MCF 10A (cell line): ENCODE results near the gene PLEKHA4. TPM values are rescaled to one million over a fixed set of nuclear protein-coding genes. Genes with fewer than 3 reads are reported as not detected.

Source experiments
- BruUV-seq: library from RNA; stranded (reverse); fragments of 400-500 nt; replicated peaks from 2 replicates; lab custom pipeline; 2021; lab: Mats Ljungman, UMichigan
- CTCF ChIA-PET: fragments of 300-600 bp; sonication (Branson Sonifier 250); formaldehyde crosslinking; extraction: SDS; loops from one replicate; lab custom pipeline; 2021; ENCODE audit warnings: antibody characterized with exemption, inconsistent platforms; lab: Yijun Ruan, JAX
- POLR2A ChIA-PET: fragments of 300-600, 350-650 bp; sonication (Branson Sonifier 250); formaldehyde crosslinking; extraction: SDS; loops from one replicate; lab custom pipeline; 2020; ENCODE audit warnings: antibody characterized with exemption, inconsistent platforms; lab: Yijun Ruan, JAX
- DNase-seq: peaks from one replicate; pipeline ENCODE4 v3.0.0-alpha.2; 2018; ENCODE audit not compliant: unreplicated experiment
- H3K27ac Mint-ChIP-seq: one replicate; pipeline ENCODE4 v1.8.0; 2022; ENCODE audit warnings: mild to moderate bottlenecking, low read depth, mixed read lengths; ENCODE audit not compliant: unreplicated experiment
- H3K27me3 Mint-ChIP-seq: one replicate; pipeline ENCODE4 v1.8.0; 2022; ENCODE audit warnings: mixed read lengths; ENCODE audit not compliant: insufficient read depth, unreplicated experiment
- H3K36me3 Mint-ChIP-seq: one replicate; pipeline ENCODE4 v1.8.0; 2022; ENCODE audit warnings: mild to moderate bottlenecking, moderate library complexity, mixed read lengths; ENCODE audit not compliant: insufficient read depth, unreplicated experiment
- H3K4me1 Mint-ChIP-seq: one replicate; pipeline ENCODE4 v1.8.0; 2022; ENCODE audit warnings: mixed read lengths; ENCODE audit not compliant: insufficient read depth, unreplicated experiment
- H3K4me3 Mint-ChIP-seq: one replicate; pipeline ENCODE4 v1.8.0; 2022; ENCODE audit warnings: mild to moderate bottlenecking, moderate library complexity, mixed read lengths; ENCODE audit not compliant: unreplicated experiment
- H3K9me3 Mint-ChIP-seq: one replicate; pipeline ENCODE4 v1.8.0; 2022; ENCODE audit warnings: mixed read lengths; ENCODE audit not compliant: unreplicated experiment
- CTCF ChIP-seq: fragments of 200-600 bp; IDR thresholded peaks from one replicate; pipeline ENCODE4 v1.8.0; 2022; ENCODE audit warnings: antibody characterized with exemption, mild to moderate bottlenecking; ENCODE audit not compliant: unreplicated experiment
- intact Hi-C: fragments of 100-400 bp; cut with micrococcal nuclease; formaldehyde crosslinking; loops from 2 replicates; pipeline ENCODE4 v1.14.1; 2022
- total RNA-seq: library from RNA; stranded (reverse); gene quantifications from 2 replicates; pipeline ENCODE4 v1.2.3, GENCODE V29; 2022

The PLEKHA4 gene
- total RNA-seq, 1 experiment from 2014 or later, result 11.9 TPM

DNA sequence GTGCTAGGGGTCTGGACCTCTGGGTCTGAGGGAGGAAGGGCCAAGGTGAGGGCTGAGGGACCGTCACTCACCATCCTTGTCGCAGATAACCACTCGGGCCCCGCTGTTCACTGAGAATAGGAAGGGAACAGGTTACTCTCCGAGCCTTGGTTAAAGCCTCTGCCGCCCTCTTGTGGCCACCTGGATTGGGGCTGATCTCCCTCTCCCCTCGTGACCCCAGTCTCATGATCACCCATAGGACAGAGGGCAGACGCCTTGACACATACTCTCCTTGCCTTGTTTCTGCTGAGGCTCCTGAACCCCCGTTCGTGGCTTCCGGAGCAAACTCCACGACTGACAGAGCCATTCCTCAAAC, 32.7 kb downstream of the PLEKHA4 start:
- intact Hi-C loops, result loop anchor here (1.0 to 2.0 kb wide), 3 partner anchors 40 to 187 kb away; no protein-coding TSS in a partner anchor
- ChIA-PET POLR2A (interaction anchor here (0.6 to 0.8 kb wide), 4 partner anchors 27 to 1900 kb away, joined by 3 to 6 read pairs (median 4); no protein-coding TSS in a partner anchor), CTCF (interaction anchor here (0.7 to 12.2 kb wide), 13 partner anchors 9 to 386 kb away, joined by 3 to 337 read pairs (median 5); partner anchors contain the start of genes BCAT2 and CA11)
- Mint-ChIP-seq H3K9me3 (no peaks in the 10 kb centered on the region), H3K27me3 (no peaks in the 10 kb centered on the region), H3K4me1 (peaks cover 5% of the 10 kb centered on the region), H3K4me3 (no peak overlapping the region), H3K36me3 (no peaks in the 10 kb centered on the region), H3K27ac (no peak overlapping the region)
- DNase-seq, result peak; percentile 91
- BruUV-seq, result no TSS peak
- peak; percentile 76 for TF ChIP-seq CTCF

GRCh38 chr19:48833977-48834376, 34.4 kb downstream of the PLEKHA4 start:
- no TSS peak for BruUV-seq
- peaks cover 5% of the 10 kb centered on the region for H3K4me1 Mint-ChIP-seq
- no peak overlapping the region for H3K4me3 Mint-ChIP-seq
- POLR2A ChIA-PET, result interaction anchor here (0.6 to 1.0 kb wide), 2 partner anchors 23 to 38 kb away, joined by 3 to 6 read pairs; partner anchors contain the start of genes BCAT2 and PPP1R15A
- no peaks in the 10 kb centered on the region for H3K27me3 Mint-ChIP-seq
- no peak for TF ChIP-seq CTCF
- H3K9me3 Mint-ChIP-seq, result no peaks in the 10 kb centered on the region
- no peak overlapping the region for H3K27ac Mint-ChIP-seq
- intact Hi-C loops, result loop anchor here (2.0 kb wide), 1 partner anchor 185 kb away; no protein-coding TSS in a partner anchor
- CTCF ChIA-PET, result interaction anchor here (1.2 to 1.7 kb wide), 3 partner anchors 8 to 40 kb away, joined by 4 to 11 read pairs (median 5); no protein-coding TSS in a partner anchor
- no peaks in the 10 kb centered on the region for H3K36me3 Mint-ChIP-seq
- no peak for DNase-seq

DNA sequence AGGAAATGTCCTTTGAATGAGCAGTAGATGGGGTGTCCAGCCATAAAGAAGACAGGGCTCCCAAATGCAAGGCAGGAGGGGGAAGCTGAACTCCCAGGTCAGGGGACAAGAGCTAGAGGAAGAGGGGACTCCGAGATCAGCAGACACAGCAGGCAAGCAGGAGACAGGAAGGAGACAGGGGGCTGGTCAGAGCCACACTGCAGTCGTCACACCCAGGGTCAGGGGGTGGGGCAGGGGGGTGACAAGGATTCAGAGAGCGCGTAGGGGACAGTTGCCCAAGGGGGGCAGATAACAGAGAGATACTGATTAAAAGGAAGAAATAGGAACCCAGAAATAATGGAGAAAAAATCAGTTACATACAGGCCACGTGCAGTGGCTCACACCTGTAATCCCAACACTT, 35.4 kb downstream of the PLEKHA4 start:
- Mint-ChIP-seq H3K27me3 (no peaks in the 10 kb centered on the region), H3K4me1 (peaks cover 5% of the 10 kb centered on the region), H3K27ac (no peak overlapping the region), H3K4me3 (no peak overlapping the region), H3K9me3 (no peaks in the 10 kb centered on the region), H3K36me3 (no peaks in the 10 kb centered on the region)
- TF ChIP-seq CTCF, result no peak
- no TSS peak for BruUV-seq
- ChIA-PET CTCF (interaction anchor here (0.7 to 3.3 kb wide), 6 partner anchors 9 to 187 kb away, joined by 3 to 17 read pairs (median 4); partner anchors contain the start of gene CA11), POLR2A (interaction anchor here (0.6 to 1.1 kb wide), 3 partner anchors 22 to 187 kb away, joined by 5 to 6 read pairs (median 5); partner anchors contain the start of genes BCAT2 and CA11)
- intact Hi-C loops, result no loop called here
- DNase-seq, result no peak

DNA sequence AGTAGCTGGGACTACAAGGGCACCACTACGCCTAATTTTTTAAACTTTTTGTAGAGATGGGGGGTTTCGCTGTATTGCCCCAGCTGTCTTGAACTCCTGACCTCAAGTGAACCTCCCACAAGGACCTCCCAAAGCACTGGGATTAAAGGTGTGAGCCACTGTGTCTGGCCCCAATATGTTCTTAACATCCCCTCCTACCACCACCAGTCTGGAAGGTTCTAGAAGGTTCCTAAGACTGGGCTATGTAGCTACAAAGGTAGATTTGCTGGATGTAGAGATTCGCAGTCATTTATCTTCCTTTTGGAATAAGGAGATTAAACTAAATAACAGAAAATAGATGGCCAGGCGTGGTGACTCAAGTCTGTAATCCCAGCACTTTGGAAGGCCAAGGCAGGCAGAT, 37.5 kb downstream of the PLEKHA4 start:
- H3K4me3 Mint-ChIP-seq, result no peak overlapping the region
- no peak overlapping the region for H3K27ac Mint-ChIP-seq
- ChIA-PET POLR2A (interaction anchor here (0.8 to 1.7 kb wide), 3 partner anchors 12 to 36 kb away, joined by 4 to 6 read pairs (median 5); no protein-coding TSS in a partner anchor), CTCF (interaction anchor here (1.1 to 6.0 kb wide), 4 partner anchors 10 to 43 kb away, joined by 4 to 38 read pairs (median 16); no protein-coding TSS in a partner anchor)
- TF ChIP-seq CTCF, result no peak
- no TSS peak for BruUV-seq
- H3K9me3 Mint-ChIP-seq, result no peaks in the 10 kb centered on the region
- peaks cover under 1% of the 10 kb centered on the region for H3K4me1 Mint-ChIP-seq
- no peak for DNase-seq
- no peaks in the 10 kb centered on the region for H3K36me3 Mint-ChIP-seq
- H3K27me3 Mint-ChIP-seq, result no peaks in the 10 kb centered on the region
- intact Hi-C loops, result no loop called here
